Hepatocyte (in vitro differentiated cells): ENCODE measurements around the gene MAGI3.
"Not testable (repeated sequence)": the region's sequence is repeated elsewhere in the genome, so short reads cannot be mapped to it uniquely, and the experiment has no call there.

Source experiments
- CTCF ChIP-seq: fragments of 200-600 bp; sonication (generic); IDR thresholded peaks from 2 replicates; pipeline ENCODE4 v1.5.1; 2016; ENCODE audit warnings: antibody characterized with exemption, mild to moderate bottlenecking; ENCODE audit not compliant: poor library complexity
- EZH2 ChIP-seq: fragments of 200-600 bp; sonication (generic); IDR thresholded peaks from 2 replicates; pipeline ENCODE4 v1.6.1; 2016; ENCODE audit warnings: antibody characterized with exemption, mild to moderate bottlenecking, borderline replicate concordance

GRCh38 chr1:113575744-113576260 lies 185.5 kb downstream of the MAGI3 start:
- not testable (repeated sequence) for TF ChIP-seq EZH2, CTCF
